HCT116 (cell line): ENCODE results near the gene EIF6.

ENCODE experiments used
- CTCF ChIP-seq, 3 experiments: fragments of 200-600 bp in 1 of 3; sonication (generic) in 1 of 3; IDR thresholded peaks in 2 of 3; conservative IDR thresholded peaks in 1 of 3; 2 replicates each; pipeline ENCODE4 v1.5.1; 2012 to 2017; ENCODE audit warnings: low read depth in 2 of 3, low read length in 2 of 3, antibody characterized with exemption in 1 of 3, borderline replicate concordance in 1 of 3, control low read depth in 1 of 3, mild to moderate bottlenecking in 1 of 3, mixed read lengths in 1 of 3, mixed run types in 1 of 3, moderate library complexity in 1 of 3; ENCODE audit not compliant: insufficient read depth in 1 of 3
- EZH2 ChIP-seq: fragments of 200-600 bp; sonication (generic); IDR thresholded peaks from 2 replicates; pipeline ENCODE4 v1.6.1; 2017; ENCODE audit warnings: antibody characterized with exemption, mixed run types
- EZH2phosphoT487 ChIP-seq: fragments of 200-600 bp; IDR thresholded peaks from 2 replicates; pipeline ENCODE4 v1.6.1; 2018; ENCODE audit warnings: antibody characterized with exemption, borderline replicate concordance
- POLR2A ChIP-seq: IDR thresholded peaks from 2 replicates; pipeline ENCODE4 v1.7.0; 2011; ENCODE audit warnings: borderline replicate concordance; ENCODE audit not compliant: insufficient read depth, insufficient read length; ENCODE audit errors: extremely low read depth
- RAD21 ChIP-seq: IDR thresholded peaks from 2 replicates; pipeline ENCODE4 v1.6.1; 2012; ENCODE audit warnings: low read depth, mild to moderate bottlenecking
- REST ChIP-seq: IDR thresholded peaks from 2 replicates; pipeline ENCODE4 v1.6.1; 2012; ENCODE audit warnings: low read depth
- SP1 ChIP-seq: IDR thresholded peaks from 2 replicates; pipeline ENCODE4 v1.6.1; 2012; ENCODE audit warnings: low read depth
- TCF7L2 ChIP-seq: IDR thresholded peaks from 2 replicates; pipeline ENCODE4 v1.7.0; 2011; ENCODE audit warnings: borderline replicate concordance, inconsistent platforms; ENCODE audit not compliant: insufficient read depth, insufficient read length; ENCODE audit errors: extremely low read depth
- YY1 ChIP-seq: IDR thresholded peaks from 2 replicates; pipeline ENCODE4 v1.6.1; 2011; ENCODE audit warnings: low read length, low read depth, moderate library complexity, mild to moderate bottlenecking; ENCODE audit not compliant: insufficient replicate concordance; ENCODE audit errors: extremely low read depth
- ZBTB33 ChIP-seq: IDR thresholded peaks from 2 replicates; pipeline ENCODE4 v1.6.1; 2011; ENCODE audit warnings: mild to moderate bottlenecking, low read length, moderate library complexity; ENCODE audit not compliant: insufficient replicate concordance; ENCODE audit errors: extremely low read depth

- TF ChIP-seq EZH2 (no peak), CTCF (IDR thresholded peaks at IDR 0.05 in 2 of 3, conservative IDR thresholded peaks at IDR 0.05 in 1 of 3; ENCODE audit: borderline replicate concordance in 1 of 3, insufficient read depth in 1 of 3, low read depth in 2 of 3, low read length in 2 of 3) (no peak), RAD21 (no peak), REST (no peak), TCF7L2 (peak; percentile 86), YY1 (no peak), POLR2A (no peak), ZBTB33 (peak; percentile 80), SP1 (no peak), EZH2phosphoT487 (no peak)
Observed at GRCh38 chr20:35305682-35306556, 21.3 kb upstream of the EIF6 start.
